ENCODE data around the gene METTL2A.
"Not testable (repeated sequence)": the region's sequence is repeated elsewhere in the genome, so short reads cannot be mapped to it uniquely, and the experiment has no call there.

DNA sequence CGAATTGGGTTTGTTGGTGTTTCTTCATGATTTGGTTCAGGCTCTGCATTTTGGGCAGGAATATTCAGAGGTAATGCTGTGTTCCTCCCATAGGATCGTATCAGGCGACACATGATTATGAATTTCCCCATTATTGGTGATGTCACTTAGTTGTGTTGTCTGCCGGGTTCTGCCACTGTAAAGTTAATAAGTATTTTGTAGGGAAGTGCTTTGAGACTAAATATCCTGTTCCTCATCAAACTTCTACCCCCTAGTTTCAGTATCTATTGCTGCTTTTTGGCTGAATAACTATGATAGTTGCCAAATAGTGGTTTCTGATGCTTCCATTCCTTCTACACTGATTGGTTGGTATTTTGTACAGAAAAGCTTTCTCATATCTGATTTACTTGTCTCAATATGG is 28.5 kb downstream of the METTL2A start:
- not testable (repeated sequence) for TF ChIP-seq EZH2phosphoT487 (conservative IDR thresholded peaks at IDR 0.05; ENCODE audit: low read length); CTCF (IDR thresholded peaks at IDR 0.05; ENCODE audit: insufficient read depth, low read length, poor library complexity, severe bottlenecking)

Measured in SU-DHL-6 (cell line).